DMS79 treated with DMSO at 0.1 percent for 48 hours (cell line): ENCODE results near the gene ADORA1.
A peak's percentile ranks its signal among the peaks of the same experiment; 100 is the strongest.

Source experiments
- DNase-seq: peaks from one replicate; lab custom pipeline; 2025; lab: John Stamatoyannopoulos, UW

ADORA1 gene

DNA sequence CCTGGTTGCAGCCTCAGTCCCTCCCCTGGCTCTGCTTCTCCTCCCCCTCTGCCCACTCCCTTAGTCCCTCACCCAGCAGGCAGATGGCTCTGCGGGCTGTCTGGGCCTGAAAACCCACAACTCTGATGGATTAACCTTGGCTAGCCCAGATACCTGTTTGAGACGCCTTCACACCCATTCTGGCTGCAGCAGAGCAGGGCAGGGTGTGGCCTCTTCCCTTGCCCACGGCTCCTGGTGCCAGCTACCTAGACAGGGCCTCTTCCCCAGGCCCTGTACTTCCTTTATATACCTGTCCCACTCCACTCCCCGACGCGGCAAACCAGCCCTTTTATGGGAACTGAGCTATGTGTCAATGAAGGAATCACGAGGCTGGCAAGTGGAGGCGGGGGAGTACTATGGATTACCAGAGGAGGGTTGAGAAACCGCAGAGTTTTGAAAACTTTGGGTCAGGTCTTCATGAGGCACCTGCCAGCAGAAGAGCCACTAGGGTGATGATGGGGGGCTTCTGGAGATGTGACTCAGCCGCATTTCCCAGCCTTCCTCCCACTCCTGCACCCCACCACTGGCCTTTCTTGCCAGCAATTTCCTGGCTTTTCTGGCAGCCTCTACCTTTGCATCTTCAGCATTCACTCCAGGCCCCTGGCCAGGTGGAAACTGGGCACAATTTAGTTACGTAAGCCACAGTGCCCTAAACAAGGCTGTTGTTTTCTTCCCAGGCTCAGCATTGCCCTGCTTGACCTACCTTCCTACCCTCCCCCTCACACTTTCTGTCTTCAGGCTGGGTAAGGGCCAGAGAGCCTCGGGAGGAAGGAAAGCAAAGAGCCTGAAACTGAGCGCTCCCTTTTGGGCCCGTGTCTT lies 59.1 kb downstream of the ADORA1 start, which contains the start of gene CHI3L1:
TSS of gene CHI3L1 (minus strand) at position 259 of the 858 bp plus-strand sequence. CDS start at position 178, 81 bp downstream.
- peak; percentile 23 for DNase-seq

DNA sequence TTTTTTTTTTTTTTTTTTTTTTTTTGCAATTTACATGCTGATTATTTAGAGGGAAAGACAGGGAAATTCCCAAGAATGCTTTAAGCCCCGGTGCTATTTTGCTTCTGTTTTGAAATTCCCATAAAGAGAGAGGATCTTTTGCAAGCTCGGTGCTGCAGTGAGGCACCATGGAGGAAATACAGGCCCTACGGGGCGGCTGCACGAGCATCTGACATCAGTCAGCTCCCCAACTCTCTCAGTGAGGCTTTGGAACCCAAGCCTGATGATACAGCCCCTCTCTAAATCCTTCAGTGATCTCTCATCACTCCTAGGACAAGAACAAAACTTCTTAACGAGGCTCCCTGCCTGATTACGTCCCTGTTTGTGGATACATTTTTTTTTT lies 59.8 kb downstream of the ADORA1 start:
- DNase-seq = no peak

DNA sequence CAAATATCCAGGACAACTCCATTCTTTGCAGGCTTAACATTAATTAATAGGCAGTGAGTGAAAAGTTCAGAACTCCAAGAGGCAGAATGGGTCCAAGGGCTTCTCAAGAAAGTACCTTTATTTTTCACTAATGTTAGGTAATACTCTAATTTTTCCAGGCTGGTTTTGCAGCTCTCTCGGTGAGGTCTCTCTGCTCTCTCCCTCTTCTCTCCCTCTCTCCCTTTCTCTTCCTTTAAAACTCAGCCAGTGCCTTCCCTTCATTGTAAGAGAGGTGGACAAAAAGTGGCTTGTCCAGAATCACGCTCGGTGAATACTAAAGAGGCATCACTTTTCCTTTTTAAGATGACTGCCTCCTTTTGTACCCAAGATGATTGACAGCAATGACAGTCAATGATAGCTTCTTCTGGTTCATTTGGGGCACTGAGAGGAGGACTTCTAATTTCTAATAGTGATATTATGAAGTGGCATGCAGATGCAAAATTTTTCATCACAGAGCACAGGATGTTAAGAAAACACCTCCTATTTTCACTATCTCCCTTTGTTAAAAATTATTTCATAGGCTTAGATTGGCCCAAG lies 60.3 kb downstream of the ADORA1 start:
- DNase-seq = no peak

DNA sequence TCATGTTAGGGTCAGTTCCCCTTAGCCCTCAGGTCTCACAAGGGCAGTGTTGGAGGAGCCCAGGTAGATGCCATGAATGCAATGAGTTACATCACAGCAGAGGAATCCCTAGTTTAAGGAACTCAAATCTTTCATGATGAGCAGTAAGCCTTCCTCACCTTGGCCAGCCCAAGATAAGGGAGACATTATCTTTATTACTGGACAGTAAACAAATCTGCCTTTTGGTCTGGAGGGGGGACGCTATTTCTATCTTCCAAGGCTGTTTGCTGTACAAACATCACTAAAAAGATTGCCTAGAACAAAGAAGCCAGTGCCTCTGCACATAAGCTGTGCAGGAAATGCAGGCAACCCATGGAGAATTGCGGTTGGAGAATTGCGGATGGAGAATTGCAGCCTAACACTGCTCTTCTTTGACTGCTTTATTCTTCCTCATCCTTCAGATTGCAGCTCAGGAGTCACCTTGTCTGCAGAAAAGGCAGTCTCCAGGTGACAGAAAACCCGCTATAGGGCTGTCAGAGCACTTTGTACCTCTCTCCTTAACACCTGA lies 61.2 kb downstream of the ADORA1 start:
- no peak for DNase-seq

DNA sequence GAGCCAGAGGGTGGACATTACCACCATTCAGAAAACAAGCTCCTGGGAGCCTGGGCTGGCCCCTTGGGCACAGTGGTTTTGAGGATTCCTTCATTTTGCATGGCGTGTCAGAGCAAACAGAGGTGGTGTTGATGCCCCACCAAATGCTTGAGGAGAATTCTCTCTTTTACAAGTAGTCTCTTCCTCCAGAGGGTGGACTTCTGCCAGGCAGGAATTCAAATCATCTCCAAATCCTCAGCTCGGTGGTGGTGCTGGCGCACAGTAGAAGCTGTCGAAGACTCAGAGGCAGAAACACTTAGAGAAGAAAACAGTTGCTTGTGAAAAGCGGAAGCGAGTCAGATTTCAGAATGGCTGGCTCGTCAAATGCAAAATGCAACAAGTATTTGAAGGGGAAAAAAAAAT lies 62.4 kb downstream of the ADORA1 start:
- DNase-seq = peak; percentile 57

GRCh38 chr1:203190949-203191348 lies 63.4 kb downstream of the ADORA1 start:
- DNase-seq = no peak

GRCh38 chr1:203196371-203196770 lies 68.8 kb downstream of the ADORA1 start:
- DNase-seq = no peak

- no peak for DNase-seq
Measured at GRCh38 chr1:203197625-203198024, 70.1 kb downstream of the ADORA1 start.

DNA sequence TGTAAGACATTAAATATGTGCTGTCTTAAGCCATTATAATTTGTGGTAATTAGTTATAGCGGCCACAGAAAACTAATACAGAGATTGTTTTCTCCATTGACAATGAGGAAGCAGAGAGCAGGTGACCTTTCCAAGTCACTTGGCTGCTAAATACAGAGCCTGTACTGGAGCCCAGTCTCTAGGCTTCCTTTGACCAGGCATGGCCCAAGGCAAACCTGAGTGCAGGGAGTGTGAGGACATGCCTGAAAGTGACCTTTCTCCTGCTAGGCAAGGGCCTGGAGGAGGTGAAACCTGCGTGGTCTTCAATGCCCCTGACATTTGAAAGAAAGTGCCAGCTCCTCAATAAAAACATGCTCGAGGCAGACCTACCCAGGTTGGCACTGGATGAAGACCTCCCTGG lies 71.5 kb downstream of the ADORA1 start:
- no peak for DNase-seq

- no peak for DNase-seq
Measured at GRCh38 chr1:203199481-203199815, 71.9 kb downstream of the ADORA1 start.

DNA sequence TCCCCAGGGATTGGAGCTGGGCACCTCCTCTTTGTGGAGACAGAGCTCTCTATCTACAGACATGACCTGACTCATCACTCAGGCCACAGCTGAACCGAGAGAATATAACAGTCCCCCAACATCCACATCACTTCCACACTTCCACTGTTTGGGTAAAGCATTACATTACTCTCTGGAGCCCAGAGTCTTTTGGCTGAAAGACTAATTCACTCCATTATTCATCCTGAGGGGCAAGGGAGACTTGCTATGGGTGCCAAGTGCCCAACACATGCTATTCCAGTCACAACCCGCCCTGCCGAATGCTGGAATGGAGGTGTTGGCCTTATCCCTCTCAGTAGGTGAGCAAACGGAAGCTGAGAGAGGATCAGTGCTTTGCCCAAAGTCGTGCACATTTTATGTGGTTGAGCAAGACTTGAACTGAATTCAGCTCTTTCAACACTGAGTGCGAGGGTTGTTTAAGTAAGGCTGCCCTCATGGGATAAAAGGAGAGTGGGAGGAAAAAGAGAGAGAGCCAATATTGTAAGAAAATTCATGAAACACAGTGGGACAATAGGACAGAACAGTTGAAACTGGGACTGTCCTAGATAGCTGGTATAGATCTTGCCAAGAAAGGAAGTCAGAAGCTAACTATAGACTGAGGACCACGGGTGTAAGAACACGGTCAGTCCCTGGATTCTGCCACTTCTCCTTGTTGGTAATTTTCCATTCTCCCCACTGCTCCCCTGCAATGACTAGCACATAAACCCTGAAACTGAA lies 72.5 kb downstream of the ADORA1 start:
- DNase-seq = no peak

DNA sequence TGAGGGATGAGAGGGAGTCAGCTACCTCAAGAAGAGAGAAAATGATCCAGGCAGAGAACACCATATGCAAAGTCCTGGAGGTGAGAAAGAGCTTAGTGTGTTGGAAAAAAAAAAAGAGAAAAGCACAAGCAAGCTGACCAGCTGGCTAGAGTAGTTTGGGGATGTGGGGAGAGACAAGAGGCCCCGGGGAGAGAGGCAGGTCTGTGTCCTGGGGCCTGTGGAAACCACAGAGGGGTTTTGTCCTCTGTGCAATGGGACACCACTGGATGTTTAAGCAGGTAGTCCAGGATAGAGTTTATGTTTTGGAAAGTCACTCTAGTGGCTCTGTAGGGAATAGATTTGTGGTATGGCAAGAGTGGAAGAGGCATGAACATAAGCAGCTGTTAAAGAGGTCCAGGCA lies 73.4 kb downstream of the ADORA1 start:
- no peak for DNase-seq

- DNase-seq = no peak
Measured at GRCh38 chr1:203201516-203202205, 74.1 kb downstream of the ADORA1 start.

DNA sequence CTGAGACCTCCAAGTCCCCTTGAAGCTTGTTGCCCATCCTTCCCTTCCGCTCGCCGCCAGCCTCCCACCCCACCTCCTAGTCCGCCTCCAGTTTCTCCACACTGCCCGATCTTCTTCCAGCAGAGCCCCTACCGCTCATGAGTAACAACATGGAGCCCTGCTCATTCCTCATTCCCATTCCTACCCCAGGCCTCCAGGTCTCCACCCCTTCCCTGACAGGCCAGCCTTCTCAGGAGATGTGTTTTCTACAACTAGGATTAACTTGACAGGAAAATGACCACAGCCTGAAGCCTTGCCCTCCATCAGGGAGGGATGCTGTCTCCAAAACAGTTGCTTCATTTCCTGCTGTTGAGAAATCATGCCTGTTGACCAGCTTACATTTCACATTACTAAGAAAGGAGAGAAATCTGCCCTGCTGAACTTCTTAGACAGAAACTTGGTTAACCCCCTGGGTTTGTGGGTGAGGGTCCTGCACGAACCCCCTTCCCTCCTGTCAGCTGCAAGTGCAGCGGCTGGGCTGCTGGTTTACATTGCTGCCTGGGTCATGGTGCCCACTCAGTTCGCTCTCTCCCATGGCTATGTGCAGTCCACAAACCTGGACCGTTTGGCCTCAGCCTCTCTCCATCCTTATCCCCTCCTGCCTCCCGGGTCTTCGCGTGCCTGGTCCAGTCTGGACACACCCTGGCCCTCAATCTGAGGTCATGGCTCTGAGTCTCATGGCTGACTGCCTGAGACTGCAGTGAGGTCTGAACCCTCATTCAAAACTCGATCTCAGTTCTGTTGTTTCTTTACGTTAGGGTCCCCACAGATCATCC lies 75.1 kb downstream of the ADORA1 start:
- DNase-seq = no peak

- DNase-seq = no peak
Measured at GRCh38 chr1:203204756-203205155, 77.2 kb downstream of the ADORA1 start.

DNA sequence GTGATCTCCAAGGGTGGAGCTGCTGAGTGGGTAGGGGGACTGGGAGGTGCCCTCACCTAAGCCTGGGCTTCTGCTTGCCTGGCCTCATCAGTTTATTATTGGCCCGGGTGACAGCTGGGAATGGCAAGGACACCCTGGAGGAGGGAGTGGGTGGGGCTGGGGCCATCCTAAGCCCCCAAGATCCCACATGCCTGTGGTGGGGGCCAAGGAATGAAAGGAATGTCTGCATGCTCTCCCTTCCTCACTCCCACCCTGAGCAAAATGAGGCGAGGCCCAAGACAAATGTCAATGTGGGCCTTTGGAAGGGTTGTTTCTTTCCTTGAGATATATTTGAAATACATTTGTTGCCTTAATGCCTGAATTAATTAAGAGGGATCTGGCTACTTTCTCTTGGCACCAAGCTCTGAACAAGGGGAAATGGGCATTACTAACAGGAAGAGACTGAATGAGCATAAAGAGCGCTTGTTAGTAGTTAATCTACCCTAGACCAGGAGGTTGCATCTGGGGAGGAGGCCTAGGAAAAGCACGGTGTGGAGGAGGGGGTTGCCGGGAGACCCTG lies 78.7 kb downstream of the ADORA1 start:
- no peak for DNase-seq

- no peak for DNase-seq
Measured at GRCh38 chr1:203207751-203208150, 80.2 kb downstream of the ADORA1 start.

DNA sequence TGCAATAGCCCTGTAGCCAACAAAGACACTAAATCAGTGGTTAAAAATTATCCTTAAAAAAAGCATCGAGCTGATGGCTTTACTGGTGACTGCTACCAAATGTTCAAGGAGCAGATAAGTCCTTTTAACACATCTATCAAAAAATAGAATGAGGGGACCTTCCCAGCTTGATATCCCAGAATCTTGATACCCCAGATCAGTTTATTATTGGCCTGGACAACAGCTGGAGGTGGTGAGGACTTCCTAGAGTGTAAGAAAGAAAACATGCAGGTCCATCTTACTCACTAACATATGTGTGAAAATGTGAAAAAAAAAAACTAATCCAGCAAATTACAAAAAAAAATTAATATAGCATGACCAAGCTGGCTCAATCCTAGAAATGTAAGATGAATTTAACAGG lies 80.7 kb downstream of the ADORA1 start:
- no peak for DNase-seq

DNA sequence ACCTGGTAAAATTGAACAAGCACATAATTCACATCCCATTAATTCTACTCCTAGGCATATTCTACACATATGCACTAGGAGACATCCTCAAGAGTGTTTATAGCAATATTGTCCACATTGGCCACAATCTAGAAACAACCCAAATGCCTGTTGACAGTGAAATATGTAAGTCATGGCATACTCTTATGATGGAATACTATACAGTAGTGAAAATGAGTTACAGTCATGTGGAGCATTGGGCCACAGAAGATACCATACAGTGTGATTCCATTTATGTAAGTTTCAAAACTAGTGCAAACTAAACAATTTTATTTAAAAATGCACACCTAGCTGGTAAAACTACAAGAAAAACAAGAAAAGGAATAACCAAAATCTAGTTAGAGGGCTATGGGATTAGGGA lies 82.8 kb downstream of the ADORA1 start:
- DNase-seq = no peak

- no peak for DNase-seq
Measured at GRCh38 chr1:203210988-203211387, 83.5 kb downstream of the ADORA1 start.

GRCh38 chr1:203211812-203212211 lies 84.3 kb downstream of the ADORA1 start:
- DNase-seq = no peak
